Muscle of leg (tissue), 11 donors: ENCODE measurements around the gene AIFM3. TPM values are rescaled to one million over a fixed set of nuclear protein-coding genes. Genes with fewer than 3 reads are reported as not detected.
"Not testable (repeated sequence)": the region's sequence is repeated elsewhere in the genome, so short reads cannot be mapped to it uniquely, and the experiment has no call there.

Experiments
- DNase-seq: peaks from one replicate; pipeline ENCODE4 v3.0.0; 2013
- H3K27ac ChIP-seq: one replicate; pipeline ENCODE4 v1.5.1; 2013; ENCODE audit warnings: mild to moderate bottlenecking, low read length, control low read depth
- H3K27me3 ChIP-seq: one replicate; pipeline ENCODE4 v1.6.1; 2013; ENCODE audit warnings: low read length; ENCODE audit not compliant: control insufficient read depth, insufficient read depth
- H3K36me3 ChIP-seq: one replicate; pipeline ENCODE4 v1.6.1; 2013; ENCODE audit warnings: low read length; ENCODE audit not compliant: control insufficient read depth, insufficient read depth
- H3K4me1 ChIP-seq: one replicate; pipeline ENCODE4 v1.6.1; 2013; ENCODE audit warnings: low read length; ENCODE audit not compliant: control insufficient read depth, insufficient read depth
- H3K4me3 ChIP-seq: one replicate; pipeline ENCODE4 v1.5.1; 2013; ENCODE audit warnings: low read length, control low read depth
- H3K9me3 ChIP-seq: replicated peaks from 2 replicates; pipeline ENCODE4 v1.6.1; 2013; ENCODE audit warnings: low read depth, low read length; ENCODE audit not compliant: control insufficient read depth
- WGBS: methylation state at CpG from one replicate; pipeline ENCODE4 v1.1.5; 2013; ENCODE audit warnings: missing lambda C conversion rate; ENCODE audit not compliant: insufficient coverage; 5-methylcytosine and 5-hydroxymethylcytosine counted together
- polyA plus RNA-seq, 8 donors: library from polyadenylated mRNA; unstranded; fragments of 120-200 nt; gene quantifications; one replicate each; pipeline versions ENCODE4 v1.2.1 to v1.2.3, GENCODE V29; 2013; ENCODE audit warnings: inconsistent platforms in 1 of 8, low replicate concordance in 1 of 8; ENCODE audit not compliant: insufficient read length in 8 of 8, insufficient read depth in 1 of 8
- total RNA-seq: library from RNA; stranded (reverse); fragments of 120-200 nt; gene quantifications from one replicate; pipeline ENCODE4 v1.2.4, GENCODE V29; 2013

AIFM3 gene
- total and polyA plus RNA-seq, 9 donors, result 0.14 to 0.66 (median 0.36) TPM; not detected in 1

GRCh38 chr22:20942203-20942902 lies 24.7 kb upstream of the AIFM3 start:
- WGBS, result 65% methylated on average over 2 of the region's 7 CpGs
- H3K4me3 ChIP-seq, H3K4me1 ChIP-seq, DNase-seq, H3K9me3 ChIP-seq, H3K27ac ChIP-seq, H3K27me3 ChIP-seq: not testable (repeated sequence)
- peaks cover 14% of the 10 kb centered on the region for H3K36me3 ChIP-seq

- no peak overlapping the region for H3K4me3 ChIP-seq
- H3K9me3 ChIP-seq, result no peaks in the 10 kb centered on the region
- H3K36me3 ChIP-seq, result peaks cover 14% of the 10 kb centered on the region
- 100% methylated on average over 2 of the region's 8 CpGs for WGBS
- no peak overlapping the region for H3K27ac ChIP-seq
- no peaks in the 10 kb centered on the region for H3K4me1 ChIP-seq
- DNase-seq, result no peak
- H3K27me3 ChIP-seq, result no peaks in the 10 kb centered on the region
Observed at GRCh38 chr22:20943104-20943933, 23.7 kb upstream of the AIFM3 start.

GRCh38 chr22:20944042-20944441 lies 23.0 kb upstream of the AIFM3 start:
- H3K9me3 ChIP-seq, result no peaks in the 10 kb centered on the region
- H3K4me3 ChIP-seq, result no peak overlapping the region
- peaks cover 16% of the 10 kb centered on the region for H3K36me3 ChIP-seq
- no peaks in the 10 kb centered on the region for H3K27me3 ChIP-seq
- H3K27ac ChIP-seq, result no peak overlapping the region
- DNase-seq, result no peak
- no peaks in the 10 kb centered on the region for H3K4me1 ChIP-seq
- no CpG with 5 or more reads among the region's 1 CpG for WGBS

GRCh38 chr22:20945578-20945934 lies 21.5 kb upstream of the AIFM3 start:
- Histone ChIP-seq H3K4me1 (no peaks in the 10 kb centered on the region), H3K9me3 (no peaks in the 10 kb centered on the region), H3K27ac (no peak overlapping the region), H3K4me3 (no peak overlapping the region), H3K27me3 (no peaks in the 10 kb centered on the region), H3K36me3 (peaks cover 29% of the 10 kb centered on the region)
- DNase-seq, result no peak
- 88% methylated on average over 2 of the region's 2 CpGs for WGBS

GRCh38 chr22:20946080-20946986 lies 20.7 kb upstream of the AIFM3 start:
- 88% methylated on average over 5 of the region's 7 CpGs for WGBS
- H3K27me3 ChIP-seq, result no peaks in the 10 kb centered on the region
- no peaks in the 10 kb centered on the region for H3K9me3 ChIP-seq
- peaks cover 37% of the 10 kb centered on the region for H3K36me3 ChIP-seq
- H3K27ac ChIP-seq, result no peak overlapping the region
- H3K4me1 ChIP-seq, result no peaks in the 10 kb centered on the region
- no peak overlapping the region for H3K4me3 ChIP-seq
- no peak for DNase-seq

- WGBS, result no CpG with 5 or more reads among the region's 1 CpG
- H3K9me3 ChIP-seq, result no peaks in the 10 kb centered on the region
- no peak overlapping the region for H3K4me3 ChIP-seq
- DNase-seq, result no peak
- no peaks in the 10 kb centered on the region for H3K27me3 ChIP-seq
- H3K36me3 ChIP-seq, result peaks cover 43% of the 10 kb centered on the region
- no peaks in the 10 kb centered on the region for H3K4me1 ChIP-seq
- H3K27ac ChIP-seq, result no peak overlapping the region
Observed at GRCh38 chr22:20946991-20947390, 20.1 kb upstream of the AIFM3 start.

GRCh38 chr22:20948450-20948849 lies 18.6 kb upstream of the AIFM3 start:
- no peak for DNase-seq
- no peak overlapping the region for H3K4me3 ChIP-seq
- H3K4me1 ChIP-seq, result peaks cover 7% of the 10 kb centered on the region
- H3K9me3 ChIP-seq, result no peaks in the 10 kb centered on the region
- WGBS, result 87% methylated on average over 3 of the region's 5 CpGs
- H3K36me3 ChIP-seq, result peaks cover 51% of the 10 kb centered on the region
- H3K27ac ChIP-seq, result no peak overlapping the region
- H3K27me3 ChIP-seq, result no peaks in the 10 kb centered on the region

GRCh38 chr22:20948989-20949388 lies 18.1 kb upstream of the AIFM3 start:
- Histone ChIP-seq H3K27me3 (no peaks in the 10 kb centered on the region), H3K27ac (no peak overlapping the region), H3K4me3 (no peak overlapping the region), H3K9me3 (no peaks in the 10 kb centered on the region), H3K4me1 (peaks cover 7% of the 10 kb centered on the region), H3K36me3 (peaks cover 56% of the 10 kb centered on the region)
- no CpG with 5 or more reads among the region's 5 CpGs for WGBS
- no peak for DNase-seq

GRCh38 chr22:20949698-20950183 lies 17.3 kb upstream of the AIFM3 start:
- H3K36me3 ChIP-seq, result peaks cover 61% of the 10 kb centered on the region
- H3K9me3 ChIP-seq, result no peaks in the 10 kb centered on the region
- H3K27me3 ChIP-seq, result no peaks in the 10 kb centered on the region
- H3K4me3 ChIP-seq, result no peak overlapping the region
- no peak overlapping the region for H3K27ac ChIP-seq
- H3K4me1 ChIP-seq, result peaks cover 7% of the 10 kb centered on the region
- whole genome bisulfite sequencing, result 84% methylated on average over 7 of the region's 13 CpGs
- no peak for DNase-seq
